Stimulated activated CD4-positive, alpha-beta T cell treated with anti-CD3 and anti-CD28 coated beads, Interleukin-1b, Interleukin-23, amount 100 ng/mL, for 48 hours (primary cell): Measurements from ENCODE around the gene RDX.
"Not testable (repeated sequence)": the region's sequence is repeated elsewhere in the genome, so short reads cannot be mapped to it uniquely, and the experiment has no call there.

ENCODE experiments used
- DNase-seq: peaks from one replicate; pipeline ENCODE4 v3.0.0-alpha.2; 2020

Gene RDX

DNA sequence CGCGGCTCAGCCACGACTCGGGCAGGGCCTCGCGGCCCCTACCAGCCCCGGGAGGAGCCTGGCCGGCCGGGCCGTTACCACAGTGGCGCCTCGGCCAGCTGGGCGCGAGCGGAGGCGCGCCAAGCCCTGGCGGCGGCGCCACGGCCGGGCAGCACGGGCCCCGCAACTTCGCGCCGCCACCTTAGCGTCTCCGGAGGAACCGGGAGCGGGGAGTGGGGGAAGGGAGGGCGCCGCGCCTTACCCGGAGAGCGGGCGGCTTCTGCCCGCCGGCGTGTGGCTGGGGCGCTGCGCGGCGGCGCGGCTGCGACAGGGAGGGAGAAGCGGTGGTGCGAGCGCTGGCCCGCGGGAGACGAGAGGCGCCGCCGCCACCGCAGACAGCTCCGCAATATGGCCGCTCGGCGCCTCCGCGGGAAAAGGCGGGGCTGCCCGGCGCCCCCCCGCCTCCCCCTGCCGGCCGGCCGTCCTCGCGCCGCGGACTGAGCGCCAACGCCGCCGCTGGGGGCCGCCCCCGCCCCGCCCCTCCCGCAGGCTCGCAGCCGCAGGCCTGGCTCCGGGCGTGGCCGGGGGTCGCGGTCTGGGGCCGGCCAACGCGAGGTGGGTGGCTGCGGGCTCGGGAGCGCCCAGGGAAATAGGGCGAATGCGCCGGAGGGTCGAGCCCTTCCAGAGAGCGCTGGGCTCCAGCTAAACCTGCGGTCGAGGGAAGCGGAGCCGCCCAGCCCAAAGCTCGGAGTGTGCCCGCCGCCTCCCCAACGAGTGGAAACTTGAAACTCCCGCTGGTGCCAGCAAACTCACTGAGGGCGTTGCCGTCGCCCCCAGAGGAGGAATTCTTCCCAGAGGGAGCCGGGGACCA, at the start of gene RDX:
Gene RDX, minus strand, starts transcription at position 389 of the 850 bp plus-strand sequence. CDS start 16,922 bp downstream, outside the sequence.
- peak; percentile 44 for DNase-seq

DNA sequence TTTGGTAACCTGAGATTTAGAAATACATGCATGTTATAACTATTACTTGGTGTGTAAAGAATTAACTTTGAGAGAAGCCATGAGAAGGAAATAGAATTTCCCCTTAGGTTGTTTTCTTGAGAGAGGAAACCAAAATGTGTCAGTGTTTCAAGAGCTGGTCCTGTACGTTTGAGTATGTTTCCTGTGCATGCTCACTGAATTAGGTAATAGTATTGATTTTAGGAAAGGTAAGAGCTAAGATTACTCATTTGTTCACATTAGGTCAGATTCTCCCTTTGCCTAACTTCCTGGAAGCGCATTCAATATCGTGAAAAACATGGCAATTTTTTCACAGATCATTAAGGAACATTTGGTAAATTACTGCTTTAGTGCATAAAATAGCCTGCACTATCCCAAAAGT, 49.3 kb upstream of the RDX start:
- DNase-seq, result no peak

DNA sequence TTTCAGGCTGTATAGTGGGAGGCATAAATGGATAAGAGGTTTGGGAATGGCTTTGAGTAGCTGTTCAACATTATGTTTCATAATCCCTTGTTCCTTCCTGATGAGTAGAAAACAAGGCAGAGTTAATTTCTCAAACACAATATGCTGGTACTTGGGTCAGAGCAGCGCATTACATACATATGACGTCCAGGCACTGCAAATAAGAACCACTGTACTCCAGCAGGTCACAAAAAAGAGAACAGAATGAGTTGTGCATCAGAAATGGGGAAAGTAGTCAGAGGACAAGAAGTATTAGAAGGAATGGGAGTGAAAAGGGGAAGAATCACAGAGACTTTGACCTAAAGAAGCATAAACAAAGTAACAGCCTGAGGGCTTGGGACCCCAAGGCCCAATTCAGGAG, 44.0 kb upstream of the RDX start:
- no peak for DNase-seq

DNA sequence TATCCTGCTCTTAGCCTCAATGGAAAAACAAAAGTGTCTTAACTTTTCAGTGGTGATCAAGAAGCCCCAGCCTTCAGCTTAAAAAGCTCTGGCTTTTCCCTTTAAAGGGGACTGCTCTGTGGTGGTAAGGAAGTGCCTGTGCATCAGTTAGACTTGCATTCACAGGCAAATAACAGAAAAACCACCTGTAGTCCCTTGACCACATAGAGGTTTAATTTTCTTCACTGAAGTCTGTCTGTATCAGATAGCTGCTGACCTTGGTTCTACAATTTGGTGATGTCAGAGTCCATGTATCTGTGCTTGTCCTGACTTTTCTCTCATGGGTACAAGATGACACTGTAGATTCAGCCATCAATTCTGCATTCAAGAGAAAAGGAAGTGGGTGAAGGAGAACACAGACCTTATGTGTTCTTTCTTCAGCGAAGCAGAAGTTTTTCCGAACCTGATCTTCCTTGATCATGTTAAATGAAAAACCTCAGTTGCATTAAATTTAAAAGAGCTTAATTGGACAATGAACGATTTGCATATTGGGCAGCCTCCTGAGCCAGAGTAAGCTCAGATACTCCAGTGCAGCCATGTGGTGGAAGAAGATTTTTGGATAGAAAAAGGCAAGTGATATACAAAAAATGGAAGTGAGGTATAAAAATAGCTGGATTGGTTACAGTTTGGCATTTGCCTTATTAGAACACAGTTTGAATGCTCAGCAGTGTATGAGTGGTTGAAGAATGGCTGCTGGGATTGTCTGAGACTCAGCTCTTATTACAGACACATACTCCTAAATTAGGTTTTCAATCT, 43.2 kb upstream of the RDX start:
- no peak for DNase-seq

DNA sequence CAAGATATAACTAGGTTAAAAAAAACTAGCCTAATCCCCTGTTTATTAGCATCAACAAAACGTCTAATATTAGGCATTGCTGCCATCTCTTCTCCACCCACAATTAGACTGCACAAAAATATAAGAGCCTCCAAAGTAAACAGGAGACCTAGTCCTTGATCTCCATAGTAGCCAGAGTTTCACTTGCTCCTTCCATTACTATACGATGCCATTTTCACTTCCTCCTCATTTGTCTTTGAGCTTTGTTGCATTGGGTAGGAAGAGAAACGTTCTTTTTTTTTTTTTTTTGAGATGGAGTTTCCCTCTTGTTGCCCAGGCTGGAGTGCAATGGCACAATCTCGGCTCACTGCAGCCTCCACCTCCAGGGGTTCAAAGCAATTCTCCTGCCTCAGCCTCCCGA, 42.3 kb upstream of the RDX start:
- no peak for DNase-seq

DNA sequence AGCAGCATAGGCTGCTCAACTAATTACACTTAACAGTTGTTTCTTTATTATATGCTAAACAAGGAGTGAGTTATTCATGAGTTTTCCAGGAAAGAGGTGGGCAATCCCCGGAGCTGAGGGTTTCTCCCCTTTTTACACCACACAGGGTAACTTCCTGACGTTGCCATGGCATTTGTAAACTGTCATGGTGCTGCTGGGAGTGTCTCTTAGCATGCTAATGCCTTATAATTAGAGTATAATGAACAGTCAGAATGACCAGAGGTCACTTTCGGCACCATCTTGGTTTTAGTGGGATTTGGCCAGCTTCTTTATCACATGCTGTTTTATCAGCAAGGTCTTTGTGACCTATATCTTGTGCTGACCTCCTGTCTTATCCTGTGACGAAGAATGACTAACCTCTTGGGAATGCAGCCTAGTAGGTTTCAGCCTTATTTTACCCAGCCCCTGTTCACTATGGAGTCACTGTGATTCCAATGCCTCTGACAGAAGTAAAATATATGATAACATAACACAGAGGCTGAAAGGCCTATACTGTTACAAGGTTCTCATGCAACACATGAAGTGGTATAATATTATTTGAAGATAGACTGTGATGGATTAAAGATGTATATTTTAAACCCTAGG, 41.3 kb upstream of the RDX start:
- DNase-seq, result peak; percentile 57

DNA sequence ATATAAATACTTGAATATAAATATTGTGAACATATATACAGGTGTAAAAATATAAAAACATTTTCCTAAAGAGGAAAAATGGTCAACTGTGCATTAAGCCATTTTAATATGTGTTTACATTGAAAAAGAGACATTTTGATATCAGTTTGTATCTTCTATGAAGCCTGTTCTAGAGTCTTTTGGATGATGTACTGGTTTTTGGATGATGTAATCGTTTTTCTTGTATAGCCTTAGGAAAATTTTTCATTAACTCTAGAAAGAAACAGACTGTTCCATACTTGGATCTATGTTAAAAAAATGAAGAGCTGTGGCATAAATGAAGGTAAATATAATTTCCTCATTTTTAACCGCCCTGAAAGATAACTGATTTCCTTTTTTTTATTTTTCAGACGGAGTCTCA, 39.6 kb upstream of the RDX start:
- no peak for DNase-seq

DNA sequence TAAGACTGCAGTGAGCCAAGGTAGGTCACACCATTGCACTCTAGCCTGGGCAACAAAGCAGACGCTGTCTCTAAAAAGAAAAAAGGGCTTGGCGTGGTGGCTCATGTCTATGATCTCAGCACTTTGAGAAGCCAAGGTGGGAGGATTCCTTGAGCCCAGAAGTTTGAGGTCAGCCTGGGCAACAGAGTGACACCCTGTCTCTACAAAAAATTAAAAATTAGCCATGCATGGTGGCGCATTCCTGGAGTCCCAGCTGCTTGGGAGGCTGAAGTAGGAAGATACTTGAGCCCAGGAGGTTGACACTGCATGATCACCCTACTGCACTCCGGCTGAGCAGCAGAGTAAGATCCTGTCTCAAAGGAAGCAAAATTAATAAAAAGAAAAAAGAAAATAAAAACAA, 38.9 kb upstream of the RDX start:
- DNase-seq, result no peak

DNA sequence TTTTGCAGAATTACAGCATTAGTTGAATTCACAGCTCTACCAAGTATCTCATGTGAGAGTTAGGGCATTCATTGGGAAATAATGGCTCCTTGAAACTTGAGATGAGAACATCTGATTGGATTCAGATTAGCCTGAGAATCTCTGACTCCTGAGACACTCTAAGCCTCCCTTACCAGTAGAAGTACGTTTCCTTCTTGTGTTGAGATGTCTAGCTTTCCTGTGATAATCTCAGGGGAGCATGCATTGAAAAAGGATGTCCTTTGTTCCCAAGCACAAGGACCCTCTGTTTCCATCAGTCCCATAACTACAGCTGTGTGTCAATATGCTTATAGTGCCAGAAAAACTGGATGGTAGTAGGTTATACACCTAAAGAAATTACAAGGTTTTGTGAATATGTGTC, 35.2 kb upstream of the RDX start:
- no peak for DNase-seq

DNA sequence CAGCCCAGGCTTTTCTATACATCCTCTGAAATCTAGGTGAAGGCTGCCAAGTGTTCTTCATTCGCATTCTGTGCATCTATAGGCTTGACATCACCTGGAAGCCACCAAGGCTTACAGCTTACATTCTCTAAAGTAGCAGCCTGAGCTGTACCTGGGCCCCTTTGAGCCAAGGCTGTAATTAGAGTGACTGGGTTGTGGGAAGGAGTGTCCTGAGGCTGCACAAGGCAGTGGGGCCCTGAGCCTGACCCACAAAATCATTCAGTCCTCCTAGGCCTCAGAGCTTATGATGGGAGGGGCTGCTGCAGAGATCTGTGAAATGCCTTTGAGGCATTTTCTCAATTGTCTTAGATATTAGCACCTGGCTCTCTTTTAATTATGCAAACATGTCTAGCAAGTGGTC, 33.0 kb upstream of the RDX start:
- DNase-seq, result no peak

DNA sequence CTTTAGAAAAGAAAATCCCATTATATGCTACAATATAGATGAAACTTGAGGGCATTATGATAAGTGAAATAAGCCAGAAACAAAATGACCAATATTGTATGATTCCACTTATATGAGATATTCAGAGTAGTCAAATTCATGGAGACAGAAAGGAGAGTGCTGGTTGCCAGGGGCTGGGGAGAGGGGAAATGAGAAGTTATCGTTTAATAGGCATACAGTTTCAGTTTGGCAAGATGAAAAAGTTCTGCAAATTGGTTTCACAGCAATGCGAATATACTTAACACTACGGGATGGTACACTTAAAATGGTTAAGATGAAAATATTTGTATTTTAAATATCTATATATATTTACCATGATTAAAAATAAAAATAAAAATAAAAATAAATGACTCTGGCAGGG, 31.1 kb upstream of the RDX start:
- no peak for DNase-seq

DNA sequence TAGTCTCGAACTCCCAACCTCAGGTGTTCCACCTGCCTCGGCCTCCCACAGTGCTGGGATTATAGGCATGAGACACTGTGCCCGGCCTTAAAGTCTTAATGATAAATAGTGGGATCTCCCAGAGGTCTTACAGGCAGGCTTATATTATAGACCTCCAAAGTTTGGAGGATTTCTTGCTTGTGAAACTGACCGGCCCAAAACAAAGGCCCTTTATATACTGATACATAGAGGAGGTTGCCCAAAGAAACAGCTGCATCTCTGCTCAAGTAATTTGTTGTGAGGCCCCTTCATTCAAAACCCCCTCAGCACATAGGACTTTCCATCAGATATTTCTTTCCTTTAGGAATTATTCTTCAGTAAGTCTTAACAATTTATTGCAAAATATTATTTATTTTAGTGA, 27.4 kb upstream of the RDX start:
- DNase-seq, result no peak

DNA sequence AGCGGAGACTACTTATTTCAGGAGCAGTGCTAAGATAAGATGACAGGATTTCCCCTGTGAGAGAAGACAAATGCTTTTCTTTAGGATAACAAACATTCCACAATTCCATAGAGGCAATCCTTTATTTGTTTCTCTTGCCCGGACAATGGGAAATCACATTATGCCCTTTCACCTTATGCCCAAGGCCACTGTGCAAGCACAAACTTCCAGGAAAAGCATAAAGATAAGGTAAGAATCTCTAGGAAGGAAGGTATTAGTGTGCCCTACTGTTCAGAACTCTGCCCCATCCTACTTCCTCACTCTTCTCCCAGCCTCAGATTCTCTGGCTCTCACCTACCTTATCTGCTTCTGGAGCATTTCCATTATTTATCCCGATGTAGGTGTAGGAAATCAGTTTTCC, 23.1 kb upstream of the RDX start:
- no peak for DNase-seq

DNA sequence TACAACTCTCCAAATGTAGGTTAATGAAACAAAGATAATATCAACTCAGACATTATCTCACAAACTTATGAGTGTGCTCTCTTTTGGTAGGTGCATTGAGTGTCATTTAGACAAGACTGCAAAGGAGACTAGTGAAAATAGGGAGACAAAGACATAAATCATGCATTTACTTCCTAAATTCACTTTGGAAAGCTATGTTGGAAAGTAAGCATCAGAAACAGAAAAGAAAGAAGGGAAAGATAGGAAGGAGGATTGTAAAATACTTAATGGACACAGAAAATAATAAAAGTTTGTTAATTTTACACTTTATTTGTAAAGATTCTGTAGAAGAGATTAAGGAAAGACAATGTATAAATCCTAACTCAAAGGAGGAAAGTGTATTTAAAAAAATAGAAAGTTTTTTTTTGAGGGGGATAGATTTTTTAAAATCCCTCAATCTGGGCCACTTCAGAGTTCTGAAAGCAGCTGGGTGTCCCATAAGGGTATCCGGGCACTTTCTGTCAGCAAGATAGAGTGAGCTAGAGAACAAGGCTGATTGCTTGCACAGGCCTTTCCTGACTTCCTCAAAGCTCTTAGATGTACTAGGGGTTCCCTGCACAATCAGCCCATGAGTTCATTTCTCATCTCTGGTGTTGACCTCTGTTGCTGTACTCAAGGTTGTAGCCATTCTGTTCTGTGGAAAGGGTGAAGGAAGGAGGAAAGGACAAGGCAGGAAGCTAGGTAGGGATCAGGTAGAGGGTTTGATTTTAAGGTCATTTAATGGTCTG, 22.4 kb upstream of the RDX start:
- no peak for DNase-seq

DNA sequence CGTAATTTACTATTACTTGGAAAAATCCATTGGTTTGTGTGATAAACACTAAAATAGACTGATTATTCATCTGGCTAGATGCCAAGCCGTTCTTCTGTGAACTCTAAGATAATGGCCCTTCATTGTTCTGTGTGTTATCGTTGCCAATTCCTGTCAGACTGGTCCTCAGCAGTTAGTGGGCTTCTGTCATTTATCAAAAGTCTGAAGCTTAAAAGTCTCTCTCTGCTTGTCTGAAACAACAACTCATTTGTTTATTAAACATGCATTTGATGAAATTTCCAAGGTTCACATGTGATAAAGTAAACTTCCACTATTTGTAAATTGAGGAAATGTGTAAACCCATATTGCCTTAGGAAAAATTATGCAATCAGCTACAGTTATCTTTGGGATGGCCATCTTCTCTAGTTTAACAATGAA, 21.1 kb upstream of the RDX start:
- DNase-seq, result no peak

DNA sequence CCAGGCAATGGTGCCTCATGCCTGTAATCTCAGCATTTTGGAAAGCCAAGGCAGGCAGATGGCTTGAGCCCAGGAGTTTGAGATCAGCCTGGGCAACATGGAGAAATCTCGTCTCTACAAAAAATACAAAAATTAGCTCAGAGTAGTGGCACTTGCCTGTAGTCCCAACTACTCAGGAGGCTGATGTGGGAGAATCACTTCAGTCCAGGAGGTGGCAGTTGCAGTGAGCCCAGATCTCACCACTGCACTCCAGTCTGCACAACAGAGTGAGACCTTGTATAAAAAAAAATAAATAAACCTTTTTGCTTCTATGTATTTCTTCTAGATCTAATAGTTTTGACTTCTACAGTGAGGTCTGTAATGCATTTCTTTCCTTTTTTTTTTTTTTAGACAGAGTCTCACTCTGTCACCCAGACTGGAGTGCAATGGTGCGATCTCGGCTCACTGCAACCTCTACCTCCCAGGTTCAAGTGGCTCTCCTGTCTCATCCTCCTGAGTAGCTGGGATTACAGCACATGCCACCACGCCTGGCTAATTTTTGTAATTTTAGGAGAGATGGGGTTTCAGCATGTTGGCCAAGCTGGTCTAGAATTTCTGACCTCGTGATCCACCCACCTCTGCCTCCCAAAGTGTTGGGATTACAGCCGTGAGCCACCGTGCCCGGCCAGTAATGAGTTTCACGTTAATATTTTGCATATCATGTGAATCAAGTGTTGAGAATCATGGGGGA, 18.1 kb upstream of the RDX start:
- DNase-seq, result no peak

DNA sequence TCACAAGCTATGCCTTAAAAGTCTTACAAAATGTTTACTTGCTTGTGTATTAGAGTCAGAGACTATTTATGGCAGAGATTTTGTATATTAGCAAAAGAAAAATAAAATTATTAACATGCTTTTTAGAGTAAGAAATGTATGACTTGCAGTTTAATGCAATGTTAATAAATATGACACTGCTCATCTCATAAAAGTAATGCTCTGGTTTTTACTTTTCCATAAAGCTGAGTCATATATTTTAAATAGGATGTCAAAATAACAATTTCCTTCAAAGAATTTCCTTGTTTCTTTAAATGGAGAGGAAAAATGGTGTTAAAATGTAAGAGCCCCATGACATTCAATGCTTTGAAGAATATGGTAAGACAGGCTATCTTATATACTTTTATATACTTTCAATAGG, 16.3 kb upstream of the RDX start:
- DNase-seq, result no peak

DNA sequence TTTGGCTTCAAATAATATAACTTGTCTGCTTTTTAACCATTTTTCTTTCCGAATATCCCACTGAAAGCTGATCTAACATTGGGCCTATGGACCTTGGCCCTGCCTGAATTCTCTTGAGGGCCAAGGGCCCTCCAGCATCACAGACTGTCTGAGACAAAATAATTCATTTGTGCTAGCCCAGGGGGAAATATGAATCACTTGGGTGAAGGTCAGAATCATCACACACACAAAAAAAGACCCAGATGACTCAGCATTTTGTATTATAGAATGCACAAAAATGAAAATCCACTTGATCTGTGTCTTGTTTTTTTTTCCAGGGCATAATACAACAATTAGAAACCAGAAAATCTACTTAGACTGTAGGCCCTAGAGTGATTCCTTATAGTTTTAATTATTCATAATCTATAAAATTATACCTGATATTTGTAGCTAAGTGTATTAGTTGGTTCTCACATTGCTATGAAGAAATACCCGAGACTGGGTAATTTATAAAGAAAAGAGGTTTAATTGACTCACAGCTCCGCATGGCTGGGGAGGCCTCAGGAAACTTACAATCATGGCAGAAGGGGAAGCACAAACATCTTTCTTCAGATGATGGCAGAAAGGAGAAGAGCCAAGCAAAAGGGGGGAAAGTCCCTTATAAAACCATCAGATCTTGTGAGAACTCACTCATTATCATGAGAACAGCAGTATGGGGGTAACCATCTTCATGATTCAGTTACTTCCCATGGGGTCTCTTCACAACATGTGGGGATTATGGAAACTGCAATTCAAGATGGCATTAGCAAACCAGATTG, 15.6 kb upstream of the RDX start:
- peak; percentile 22 for DNase-seq

DNA sequence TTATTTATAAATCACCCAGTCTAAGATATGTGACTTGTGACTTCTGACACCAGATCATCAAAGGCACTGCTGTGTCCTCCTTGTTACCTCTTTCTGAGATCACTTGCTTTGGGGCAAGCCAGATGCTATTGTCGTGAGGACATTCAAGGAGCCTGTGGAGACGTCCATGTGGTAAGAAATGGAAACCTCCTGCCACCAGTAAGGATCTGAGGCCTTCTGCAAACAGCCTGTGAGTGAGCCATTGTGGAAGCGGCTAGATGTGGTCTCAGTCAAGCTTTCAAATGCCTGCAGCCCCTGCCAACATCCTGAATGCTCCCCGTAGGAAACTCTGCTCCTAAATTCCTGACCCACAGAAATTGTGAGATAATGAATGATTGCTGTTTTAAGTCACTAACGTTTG, 11.7 kb upstream of the RDX start:
- no peak for DNase-seq

DNA sequence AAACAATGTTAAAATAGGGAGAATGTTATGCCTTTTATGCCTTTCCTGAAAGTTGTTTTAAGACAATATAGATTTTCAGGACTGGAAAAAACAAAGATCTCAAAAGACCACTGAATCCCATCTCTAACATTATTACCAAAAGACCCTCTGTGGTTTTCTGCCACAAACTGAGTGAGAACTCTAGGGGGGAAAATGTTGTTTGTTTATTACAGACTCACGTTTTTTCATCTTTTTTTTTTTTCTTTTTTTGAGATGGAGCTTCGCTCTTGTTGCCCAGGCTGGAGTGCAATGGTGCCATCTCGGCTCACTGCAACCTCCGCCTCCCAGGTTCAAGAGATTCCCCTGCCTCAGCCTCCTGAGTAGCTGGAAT, 9.6 kb upstream of the RDX start:
- DNase-seq, result not testable (repeated sequence)

DNA sequence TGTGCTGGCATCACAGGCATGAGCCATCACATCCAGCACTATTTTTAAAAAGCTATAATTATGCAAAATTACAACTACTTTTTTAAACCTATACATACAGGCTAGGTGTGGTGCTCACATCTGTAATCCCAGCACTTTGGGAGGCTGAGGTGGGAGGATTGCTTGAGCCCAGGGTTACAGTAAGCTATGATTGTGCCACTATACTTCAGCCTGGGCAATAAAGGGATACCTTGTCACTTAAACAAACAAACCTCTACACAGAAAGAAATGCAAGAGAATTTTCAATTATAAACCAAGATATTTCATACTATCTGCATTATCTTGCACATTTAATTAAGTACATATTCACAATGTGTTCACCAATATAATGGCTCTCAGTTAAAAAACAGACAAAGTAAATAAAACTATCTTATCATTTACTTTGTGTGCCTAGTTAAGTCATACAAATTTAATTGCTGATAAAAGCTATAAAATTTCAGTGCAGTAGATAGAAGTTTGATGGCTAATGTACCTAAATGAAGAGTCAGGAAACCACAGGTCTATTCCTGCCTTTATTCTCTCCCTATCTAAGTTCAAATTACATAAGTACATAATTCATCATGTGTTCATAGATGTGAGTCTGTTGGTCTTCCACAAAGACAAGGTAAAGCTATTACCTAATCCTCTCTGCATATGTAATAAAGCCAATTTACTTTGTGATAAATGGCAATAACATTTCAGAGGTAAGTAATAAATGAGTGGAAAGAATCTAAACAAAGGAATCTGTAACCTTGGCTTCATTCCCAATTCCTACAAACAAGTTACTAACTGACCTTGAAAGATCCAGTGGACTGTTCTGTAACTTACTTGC, 9.0 kb upstream of the RDX start:
- no peak for DNase-seq
